CD4-positive, alpha-beta T cell treated with Interleukin-6 at 100 ng/mL for 8 hours (primary cell): ENCODE data around the gene TEC.

Experiments used
- DNase-seq: peaks from one replicate; pipeline ENCODE4 v3.0.0-alpha.2; 2020; ENCODE audit warnings: mixed read lengths, low spot score

TEC gene

DNA sequence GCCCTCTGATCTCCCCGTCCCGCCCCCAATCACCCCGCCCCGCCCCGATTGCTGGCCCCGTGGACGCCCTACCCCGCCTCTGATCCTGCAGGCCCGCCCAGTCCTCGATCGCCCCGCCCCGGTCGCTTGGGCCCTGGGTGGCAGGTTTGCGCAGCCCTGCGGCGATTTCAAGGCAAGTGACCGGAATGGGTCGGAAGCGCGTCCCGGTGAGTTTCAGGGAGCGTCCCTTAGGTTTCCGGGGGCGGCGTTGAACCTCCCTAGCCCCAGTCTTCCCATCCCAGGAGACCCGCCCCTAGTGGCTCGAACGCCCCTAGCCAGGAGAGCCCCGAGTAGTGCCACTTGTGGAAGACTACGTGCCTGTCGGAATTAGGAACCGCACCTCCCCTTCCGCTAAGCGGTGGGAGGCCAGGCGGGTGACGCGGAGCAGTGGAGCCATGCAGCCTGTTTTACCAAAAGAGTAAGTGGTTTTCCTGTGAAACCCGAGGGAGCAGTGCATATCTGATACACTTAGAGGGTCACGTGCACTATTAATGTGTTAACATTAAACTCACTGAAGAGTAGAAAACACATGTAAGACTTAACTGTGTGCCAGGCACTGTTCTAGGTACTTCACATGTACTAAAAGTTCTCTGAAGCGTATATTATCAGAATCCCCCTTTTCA is 354 bp upstream of the TEC start:
- peak; percentile 82 for DNase-seq

- no peak for DNase-seq
Observed at GRCh38 chr4:48267574-48267973, 2.1 kb downstream of the TEC start.

DNA sequence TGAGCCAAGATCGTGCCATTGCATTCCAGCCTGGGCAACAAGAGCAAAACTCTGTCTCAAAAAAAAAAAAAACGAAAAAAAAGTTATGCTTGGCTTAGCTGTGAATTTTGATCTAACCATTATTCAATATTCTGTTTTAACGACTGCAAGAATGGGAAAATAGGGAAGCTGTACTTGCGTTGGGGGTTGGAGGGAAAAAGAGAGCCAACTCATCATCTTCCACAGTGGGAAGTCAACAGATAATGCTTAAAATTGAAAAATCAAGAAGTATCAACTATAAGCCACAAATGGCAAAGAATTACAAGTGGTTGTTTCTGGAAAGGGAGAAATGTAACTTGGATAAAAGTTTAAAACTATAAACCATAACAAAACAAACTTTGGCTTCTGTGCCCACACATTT is 2.9 kb downstream of the TEC start:
- DNase-seq: no peak

GRCh38 chr4:48262926-48263325 is 6.7 kb downstream of the TEC start:
- DNase-seq: no peak

DNA sequence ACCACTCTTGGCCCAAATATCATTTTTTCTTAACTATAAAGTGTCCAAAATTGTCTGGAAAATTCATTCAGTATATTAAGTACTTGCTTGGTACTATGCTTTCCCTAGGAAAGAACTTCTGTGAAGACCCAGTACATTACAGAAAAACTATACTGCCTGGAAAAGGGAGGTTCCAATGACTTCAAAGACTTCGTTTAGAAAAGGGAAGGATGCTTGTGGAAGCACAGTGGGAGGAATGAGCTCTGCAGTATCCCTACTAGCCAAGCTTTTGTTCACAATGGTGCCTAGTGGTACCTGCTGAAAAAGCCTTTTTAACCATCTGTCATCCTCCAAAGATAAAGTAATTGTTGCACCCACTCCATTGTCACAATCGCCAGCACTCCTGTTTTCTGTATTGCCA is 7.2 kb downstream of the TEC start:
- DNase-seq: no peak

DNA sequence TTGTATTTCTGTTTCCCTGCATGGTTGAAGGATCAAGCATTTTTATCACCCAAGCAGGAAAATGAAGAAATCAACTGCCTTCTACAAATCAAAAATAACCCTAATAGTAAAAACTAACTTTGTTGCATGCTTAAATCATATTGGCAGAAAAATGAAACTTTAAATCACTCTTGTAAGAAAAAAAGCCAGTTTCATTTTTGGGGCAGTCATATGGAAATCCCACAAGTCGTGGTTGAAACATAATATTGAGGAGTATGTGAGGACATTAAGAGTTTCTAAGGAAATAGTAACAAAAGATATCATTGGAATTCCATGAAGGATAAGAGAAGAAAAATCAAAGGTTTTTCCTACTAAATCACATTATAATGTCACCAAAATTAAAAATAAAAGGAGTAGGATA is 8.4 kb downstream of the TEC start:
- no peak for DNase-seq

DNA sequence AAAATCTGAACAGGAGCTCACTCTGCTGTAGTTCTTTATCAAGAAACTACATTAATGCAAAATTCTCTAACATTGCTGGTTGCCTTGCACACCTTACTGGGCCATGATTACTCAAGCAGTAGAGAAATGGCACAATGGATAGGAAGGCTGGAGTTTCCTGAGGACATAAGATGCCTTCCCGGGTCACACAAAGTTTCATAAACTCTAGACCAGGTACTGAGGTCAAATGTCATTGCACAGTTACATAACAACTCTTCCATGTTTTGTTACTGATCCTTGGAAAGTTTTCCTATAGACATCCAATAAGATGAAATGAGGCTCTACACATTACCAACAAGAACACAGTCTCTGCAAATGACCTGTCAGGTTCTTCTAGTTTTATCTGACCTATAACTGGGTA is 9.9 kb downstream of the TEC start:
- no peak for DNase-seq

DNA sequence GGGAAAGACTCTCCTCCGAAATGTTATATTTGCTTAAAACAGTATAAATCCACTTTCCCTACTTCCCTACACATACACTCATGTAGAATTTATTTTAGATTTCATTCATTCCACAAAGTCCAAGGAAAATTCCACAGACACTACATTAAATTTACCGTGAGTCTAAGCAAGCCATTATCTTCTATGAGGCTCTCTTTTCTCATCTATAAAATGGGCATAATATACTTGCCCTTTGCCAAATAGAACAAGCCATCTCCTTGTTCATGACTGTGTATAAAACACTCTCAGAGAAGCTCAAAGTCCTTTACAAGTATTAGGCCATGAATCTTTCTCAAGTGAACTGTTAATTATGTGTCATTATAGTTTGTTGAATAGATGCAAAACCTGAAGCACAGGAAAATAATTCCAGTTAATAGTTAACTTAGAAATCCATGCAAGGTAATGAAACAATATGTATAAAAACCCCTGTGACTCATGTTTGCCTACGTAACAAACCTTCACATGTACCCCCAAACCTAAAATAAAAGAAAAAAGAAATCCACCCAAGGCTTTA is 10.7 kb downstream of the TEC start:
- no peak for DNase-seq

DNA sequence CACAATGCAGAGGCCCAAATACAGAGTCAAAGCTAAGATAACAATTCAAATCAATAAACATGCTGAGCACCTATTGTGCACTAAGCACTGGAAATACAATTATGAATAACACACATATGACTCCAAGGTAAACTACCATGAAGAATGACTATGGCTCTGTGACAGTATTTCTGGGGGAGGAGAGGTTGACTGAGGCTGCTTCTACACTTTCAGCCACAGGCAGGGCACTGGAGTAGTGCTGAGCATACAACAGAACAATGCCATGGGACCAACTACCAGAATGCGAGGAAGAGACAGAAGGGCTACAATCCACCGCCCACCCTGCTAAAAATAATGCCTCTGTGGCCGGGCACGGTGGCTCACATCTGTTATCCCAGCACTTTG is 13.7 kb downstream of the TEC start:
- DNase-seq: no peak

- DNase-seq: no peak
Observed at GRCh38 chr4:48255072-48255958, 14.3 kb downstream of the TEC start.

GRCh38 chr4:48254381-48255071 is 15.1 kb downstream of the TEC start:
- DNase-seq: no peak

- no peak for DNase-seq
Observed at GRCh38 chr4:48252313-48252712, 17.3 kb downstream of the TEC start.

GRCh38 chr4:48250980-48251379 is 18.7 kb downstream of the TEC start:
- DNase-seq: no peak

- DNase-seq: no peak
Observed at GRCh38 chr4:48250343-48250742, 19.3 kb downstream of the TEC start.

DNA sequence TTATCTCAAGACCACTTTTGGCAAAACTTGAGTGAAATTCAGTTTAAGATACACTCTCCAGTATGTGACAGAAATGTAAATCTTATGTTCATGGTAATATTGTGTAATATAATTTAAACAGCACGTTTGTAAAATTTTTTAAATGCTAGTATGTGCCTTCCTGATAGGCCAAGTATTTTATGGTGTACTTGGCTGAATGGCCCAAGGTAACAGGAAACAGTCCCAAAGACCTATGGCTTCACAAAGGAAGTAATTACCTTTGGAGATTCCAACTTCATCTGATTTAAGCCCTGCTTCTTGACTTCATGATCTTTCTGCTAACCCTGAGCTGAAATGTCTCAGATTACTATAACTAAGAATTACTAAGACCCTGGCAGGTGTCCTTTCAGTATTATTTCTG is 20.3 kb downstream of the TEC start:
- DNase-seq: no peak

GRCh38 chr4:48248559-48248953 is 21.1 kb downstream of the TEC start:
- no peak for DNase-seq

DNA sequence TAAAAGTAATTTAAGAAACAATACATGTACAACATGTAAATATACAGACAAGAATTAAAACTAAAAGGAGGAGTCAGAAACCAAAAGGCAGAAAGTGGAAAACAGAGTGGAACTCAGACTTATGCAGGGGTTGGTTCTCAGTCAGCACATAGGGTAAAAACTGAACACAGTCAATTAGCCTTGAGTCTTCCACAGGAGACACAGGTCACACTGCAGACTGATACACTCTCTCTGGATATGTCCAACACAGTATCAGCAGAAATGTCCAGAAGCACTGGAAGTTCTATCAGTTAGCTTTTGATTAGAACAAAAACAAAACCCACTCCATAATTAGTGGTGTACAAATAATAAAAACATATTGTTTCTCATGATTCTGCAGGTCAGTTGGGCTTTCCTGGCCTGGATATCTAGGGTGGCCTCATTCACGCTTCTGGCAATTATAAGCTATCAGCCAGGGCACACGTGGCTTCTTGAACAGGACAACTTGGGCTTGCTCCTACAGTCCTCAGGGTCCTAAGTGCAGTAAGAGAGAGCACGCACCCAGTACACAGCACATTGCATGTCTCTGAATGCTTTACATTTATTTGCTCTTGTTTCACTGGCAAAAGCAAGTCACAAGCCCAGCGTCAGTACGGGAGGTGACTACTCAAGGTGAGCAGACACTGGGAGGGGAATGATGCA is 21.6 kb downstream of the TEC start:
- DNase-seq: no peak

DNA sequence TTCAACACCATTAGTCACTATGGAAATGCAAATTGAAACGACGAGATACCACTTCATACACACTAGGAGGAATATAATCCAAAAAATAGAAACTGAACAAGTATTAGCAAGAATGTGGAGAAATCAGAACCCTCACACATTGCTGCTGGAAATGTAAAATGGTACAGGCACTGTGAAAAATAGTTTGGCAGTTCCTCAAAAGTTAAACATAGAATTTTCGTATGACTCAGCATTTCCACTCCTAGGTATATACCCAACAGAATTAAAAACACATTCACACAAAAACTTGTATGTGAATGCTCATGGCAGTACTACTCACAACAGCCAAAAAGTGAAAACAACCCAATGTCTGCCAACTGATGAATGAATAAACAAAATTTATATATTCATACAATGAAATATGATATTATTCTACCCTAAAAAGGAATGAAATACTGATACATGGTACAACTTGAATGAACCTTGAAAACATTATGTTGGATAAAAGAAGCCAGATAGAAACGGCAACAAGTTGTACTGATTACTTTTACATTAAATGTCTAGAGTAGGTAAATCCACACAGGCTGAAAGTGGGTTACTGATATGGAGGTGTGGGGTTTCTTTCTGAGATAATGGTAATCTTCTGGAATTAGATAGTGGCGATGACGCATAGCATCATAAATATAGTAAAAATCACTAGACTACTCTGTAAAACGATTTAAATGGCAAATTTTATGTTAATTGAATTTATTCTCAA is 22.3 kb downstream of the TEC start:
- no peak for DNase-seq

GRCh38 chr4:48244665-48245064 is 25.0 kb downstream of the TEC start:
- no peak for DNase-seq

- no peak for DNase-seq
Observed at GRCh38 chr4:48243887-48244286, 25.8 kb downstream of the TEC start.

GRCh38 chr4:48243429-48243828 is 26.2 kb downstream of the TEC start:
- no peak for DNase-seq
